D721Med (cell line): ENCODE measurements around the gene PCGF1.

Source experiments
- DNase-seq: peaks from one replicate; pipeline ENCODE4 v3.0.0; 2011; ENCODE audit warnings: low spot score; ENCODE audit not compliant: insufficient read length
- FAIRE-seq: peaks from 2 replicates; lab custom pipeline; 2011; peaks lifted over from hg19 to GRCh38; lab: Jason Lieb, UNC
- TF ChIP-seq, protein P1 (sequence below): IDR thresholded peaks from 2 replicates; pipeline ENCODE4 v1.5.1; 2012; ENCODE audit warnings: mild to moderate bottlenecking, control low read depth; ENCODE audit not compliant: insufficient read depth; ENCODE audit errors: missing control alignments

Gene PCGF1

GRCh38 chr2:74552914-74553811 is 45.7 kb upstream of the PCGF1 start:
- no peak for DNase-seq
- TF ChIP-seq, protein P1, sequence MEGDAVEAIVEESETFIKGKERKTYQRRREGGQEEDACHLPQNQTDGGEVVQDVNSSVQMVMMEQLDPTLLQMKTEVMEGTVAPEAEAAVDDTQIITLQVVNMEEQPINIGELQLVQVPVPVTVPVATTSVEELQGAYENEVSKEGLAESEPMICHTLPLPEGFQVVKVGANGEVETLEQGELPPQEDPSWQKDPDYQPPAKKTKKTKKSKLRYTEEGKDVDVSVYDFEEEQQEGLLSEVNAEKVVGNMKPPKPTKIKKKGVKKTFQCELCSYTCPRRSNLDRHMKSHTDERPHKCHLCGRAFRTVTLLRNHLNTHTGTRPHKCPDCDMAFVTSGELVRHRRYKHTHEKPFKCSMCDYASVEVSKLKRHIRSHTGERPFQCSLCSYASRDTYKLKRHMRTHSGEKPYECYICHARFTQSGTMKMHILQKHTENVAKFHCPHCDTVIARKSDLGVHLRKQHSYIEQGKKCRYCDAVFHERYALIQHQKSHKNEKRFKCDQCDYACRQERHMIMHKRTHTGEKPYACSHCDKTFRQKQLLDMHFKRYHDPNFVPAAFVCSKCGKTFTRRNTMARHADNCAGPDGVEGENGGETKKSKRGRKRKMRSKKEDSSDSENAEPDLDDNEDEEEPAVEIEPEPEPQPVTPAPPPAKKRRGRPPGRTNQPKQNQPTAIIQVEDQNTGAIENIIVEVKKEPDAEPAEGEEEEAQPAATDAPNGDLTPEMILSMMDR, result no peak
- FAIRE-seq, result no peak

DNA sequence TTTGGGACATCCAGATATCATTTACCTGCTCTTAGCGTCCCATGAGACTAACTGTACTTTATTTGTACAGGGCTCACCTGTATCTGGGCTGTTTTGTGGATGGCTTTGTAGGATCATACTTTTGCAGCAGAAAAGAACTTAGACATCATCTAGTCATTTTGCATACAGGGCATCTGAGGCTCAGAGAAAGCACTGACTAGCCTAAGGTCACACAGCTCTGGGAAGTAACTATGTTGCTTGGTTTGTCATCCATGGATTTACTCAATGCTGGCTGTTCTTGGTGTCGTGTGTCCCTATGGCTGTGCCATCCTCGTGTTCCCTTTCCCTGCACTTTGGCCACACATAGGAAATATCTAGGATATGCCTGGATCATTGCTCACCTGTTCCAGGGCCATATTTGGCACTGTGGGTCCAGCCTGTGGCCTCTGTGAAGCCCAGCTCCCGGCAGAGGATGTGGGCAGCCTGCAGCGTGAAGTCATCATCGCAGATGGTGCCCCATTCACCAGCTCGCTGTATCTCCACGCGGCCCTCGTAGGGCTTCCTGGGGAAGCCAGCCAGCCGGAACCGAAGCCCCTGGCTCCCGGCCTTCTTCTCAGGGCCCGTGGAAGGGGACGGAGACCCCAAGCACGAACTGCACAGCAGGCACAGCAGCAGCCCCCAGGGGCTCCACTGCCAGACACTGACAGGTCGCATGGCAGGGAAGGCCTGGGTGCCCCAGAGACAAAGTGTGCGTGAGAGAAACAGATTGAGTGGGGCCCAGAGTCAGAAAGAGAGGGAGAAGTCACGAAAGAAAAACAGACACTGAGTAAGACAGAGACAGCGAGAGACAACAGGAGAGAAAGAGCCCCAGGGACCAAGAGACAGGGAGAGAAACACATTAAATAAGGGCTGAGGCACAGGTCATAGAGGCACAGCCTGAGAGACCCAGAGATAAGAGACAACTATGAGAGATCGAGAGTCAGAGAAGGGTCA is 44.7 kb upstream of the PCGF1 start:
- TF ChIP-seq, protein P1, result no peak
- FAIRE-seq (no peak), DNase-seq (no peak)

DNA sequence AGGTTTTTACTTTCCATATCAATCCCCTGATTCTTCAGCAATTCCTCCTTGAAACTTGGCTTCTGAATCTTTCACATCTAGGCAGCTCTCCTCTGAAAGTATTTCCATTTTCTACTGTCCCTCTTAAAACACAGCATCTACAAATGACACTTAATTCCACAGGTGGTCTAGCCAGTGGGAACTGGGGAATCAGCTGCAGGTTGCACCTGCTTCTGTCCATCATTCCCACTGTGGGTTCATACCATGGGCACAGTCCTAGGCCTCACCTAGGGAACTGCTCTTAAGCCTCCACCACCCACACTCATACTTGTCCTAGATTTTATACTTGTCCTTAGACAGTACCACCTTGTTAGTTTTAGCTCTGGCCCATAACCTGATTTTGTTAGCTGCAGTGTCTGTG is 44.0 kb upstream of the PCGF1 start:
- DNase-seq, result no peak
- FAIRE-seq, result no peak
- TF ChIP-seq, protein P1, result no peak

- TF ChIP-seq, protein P1, result no peak
- FAIRE-seq (no peak), DNase-seq (no peak)
These were observed 42.7 kb upstream of the PCGF1 start for GRCh38 chr2:74550231-74550630.

- TF ChIP-seq, protein P1, result no peak
- DNase-seq (peak; percentile 50), FAIRE-seq (no peak)
These were observed 41.7 kb upstream of the PCGF1 start for GRCh38 chr2:74548900-74549826.

DNA sequence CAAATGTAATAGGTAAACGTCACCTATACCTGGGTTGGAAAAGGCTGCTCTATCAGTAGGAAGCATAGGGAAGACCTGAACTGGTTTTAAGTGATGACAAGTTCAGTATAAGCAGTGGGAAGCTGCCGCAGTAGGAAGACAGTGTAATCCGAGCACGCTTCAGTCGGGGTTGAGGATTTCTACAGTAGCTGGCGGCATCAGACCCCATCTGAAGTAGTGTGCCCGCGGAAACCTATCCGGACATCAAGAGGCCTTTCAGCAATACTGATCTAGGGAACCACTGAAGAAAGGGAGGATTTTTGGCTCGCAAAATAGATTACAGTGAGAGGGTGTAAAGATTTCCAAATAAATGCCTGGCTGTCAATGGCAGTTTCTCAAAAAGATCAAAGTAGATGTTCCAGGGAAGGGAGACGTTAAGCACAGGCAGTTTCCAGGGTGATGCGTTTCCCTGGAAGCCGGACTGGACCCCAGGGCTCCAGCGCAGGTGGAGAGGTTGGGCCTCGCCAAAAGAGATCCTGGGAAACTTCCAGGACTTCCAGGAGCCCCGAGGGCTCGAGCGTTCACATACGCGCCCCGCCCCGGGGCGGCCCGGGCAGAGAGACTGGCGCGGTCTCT is 40.9 kb upstream of the PCGF1 start:
- TF ChIP-seq, protein P1, result no peak
- DNase-seq (no peak), FAIRE-seq (no peak)
